Heart left ventricle (tissue), 16 donors: ENCODE results near the gene MNS1. TPM values are rescaled to one million over a fixed set of nuclear protein-coding genes. Genes with fewer than 3 reads are reported as not detected.

Experiments
- ATAC-seq, 4 donors: fragments of 200-7000 bp; cut with Tn5 transposase; one replicate each; pipeline ENCODE4 v1.9.1; 2020 to 2022; ENCODE audit warnings: moderate library complexity in 4 of 4, mild to moderate bottlenecking in 3 of 4, moderate number of reproducible peaks in 1 of 4
- DNase-seq, 5 donors: peaks; one replicate each; pipeline ENCODE4 v3.0.0-alpha.2; 2020
- H3K27ac ChIP-seq, 12 donors: fragments of 200-600 bp; sonication (generic) in 4 of 12; one replicate each; pipeline versions ENCODE4 v1.5.0 to v1.8.0; 2016 to 2022; ENCODE audit warnings: mild to moderate bottlenecking in 2 of 12
- H3K27me3 ChIP-seq, 9 donors: fragments of 200-600 bp; sonication (generic) in 2 of 9; one replicate each; pipeline versions ENCODE4 v1.5.1 to v1.8.0; 2016 to 2022; ENCODE audit warnings: mild to moderate bottlenecking in 3 of 9
- H3K36me3 ChIP-seq, 9 donors: fragments of 200-600 bp; sonication (generic) in 2 of 9; one replicate each; pipeline versions ENCODE4 v1.5.0 to v1.8.0; 2018 to 2022; ENCODE audit warnings: mild to moderate bottlenecking in 2 of 9
- H3K4me1 ChIP-seq, 12 donors: fragments of 200-600 bp; sonication (generic) in 4 of 12; one replicate each; pipeline versions ENCODE4 v1.5.0 to v1.8.0; 2016 to 2022; ENCODE audit warnings: mild to moderate bottlenecking in 3 of 12
- H3K4me3 ChIP-seq, 12 donors: fragments of 200-600 bp; sonication (generic) in 4 of 12; one replicate each; pipeline versions ENCODE4 v1.5.0 to v1.8.0; 2017 to 2022; ENCODE audit warnings: mild to moderate bottlenecking in 9 of 12, moderate library complexity in 4 of 12
- H3K9me3 ChIP-seq, 12 donors: fragments of 200-600 bp; sonication (generic) in 4 of 12; one replicate each; pipeline versions ENCODE4 v1.5.0 to v1.8.0; 2016 to 2022; ENCODE audit warnings: mild to moderate bottlenecking in 1 of 12
- POLR2A ChIP-seq, 2 donors: fragments of 450-650 bp; IDR thresholded peaks; one replicate each; pipeline ENCODE4 v1.6.1; 2017; ENCODE audit warnings: antibody characterized with exemption in 2 of 2, mild to moderate bottlenecking in 2 of 2, moderate library complexity in 2 of 2
- WGBS, 4 donors: extraction: QIAGEN DNeasy Blood & Tissue Kit in 2 of 4; methylation state at CpG; one replicate each; pipeline versions ENCODE4 v1.1.5 to v1.1.7; 2013 to 2018; 5-methylcytosine and 5-hydroxymethylcytosine counted together
- intact Hi-C, 10 donors: fragments of 100-400 bp; cut with DNase I; formaldehyde crosslinking; loops; one replicate each; pipeline versions ENCODE4 v1.11.1 to v1.14.2; 2022
- long read RNA-seq, 3 donors: library from polyadenylated mRNA; unstranded; transcript quantifications; one replicate each; pipeline ENCODE4 v2.0.0, GENCODE V29; 2020 to 2021
- polyA plus RNA-seq, 2 donors: library from polyadenylated mRNA; stranded (reverse); fragments of 200-250 nt; gene quantifications; one replicate each; pipeline ENCODE4 v1.2.3, GENCODE V29; 2013
- total RNA-seq, 9 donors: library from RNA; depleted of rRNA in 2 of 9; stranded (reverse); fragments of >200 nt in 2 of 9; fragmentation: NEBNext Ultra II Directional in 3 of 9; extraction: Animal tissue kit (Norgen Biotek cat#: 25700) in 3 of 9; gene quantifications; one replicate each; pipeline versions ENCODE4 v1.1.0 to v1.2.4, GENCODE V29; 2016 to 2023
- TF ChIP-seq, protein P1 (sequence below), 12 donors: fragments of 200-600 bp; sonication (generic) in 4 of 12; IDR thresholded peaks; one replicate each; pipeline versions ENCODE4 v1.5.0 to v1.8.0; 2018 to 2022; ENCODE audit warnings: antibody characterized with exemption in 12 of 12, mild to moderate bottlenecking in 5 of 12
- donor health status: ischemic (EF 13 %, LVEDD 7.1; RV severe dilation, severe dysfunction).
- donor health status: healthy with polysubstance abuse.
- donor health status: DM: no; HTN: yes; CAD: no.
- donor health status: DM: no; HTN: no; CAD: no.
- donor health status: ischemic (EF 25% LVEDD 6.9; RV normal size, moderate dysfunction).
- donor health status: ischemic (EF 25% LVEDD 5.7; RV mildly dilated, moderate dysfunction).
- donor health status: healthy.
- donor health status: DM: yes; HTN: yes; CAD: no.
- donor health status: ischemic (EF 35%, LVEDD 5.7; RV mildly dilated, moderate dysfunction).
- donor health status: nonischemic (EF 11% LVEDD 7.7; RV severe dilation, severe dysfunction).
- donor health status: DM: yes; HTN: yes; CAD: no.
- donor health status: PGD.
- donor health status: ischemic (EF 29% LVEDD 5.4; RV normal size, mild dysfunction).
- donor health status: nonischemic (EF 23%, LVEDD 6.1; RV moderate dilation, normal function).

MNS1 gene, protein sequence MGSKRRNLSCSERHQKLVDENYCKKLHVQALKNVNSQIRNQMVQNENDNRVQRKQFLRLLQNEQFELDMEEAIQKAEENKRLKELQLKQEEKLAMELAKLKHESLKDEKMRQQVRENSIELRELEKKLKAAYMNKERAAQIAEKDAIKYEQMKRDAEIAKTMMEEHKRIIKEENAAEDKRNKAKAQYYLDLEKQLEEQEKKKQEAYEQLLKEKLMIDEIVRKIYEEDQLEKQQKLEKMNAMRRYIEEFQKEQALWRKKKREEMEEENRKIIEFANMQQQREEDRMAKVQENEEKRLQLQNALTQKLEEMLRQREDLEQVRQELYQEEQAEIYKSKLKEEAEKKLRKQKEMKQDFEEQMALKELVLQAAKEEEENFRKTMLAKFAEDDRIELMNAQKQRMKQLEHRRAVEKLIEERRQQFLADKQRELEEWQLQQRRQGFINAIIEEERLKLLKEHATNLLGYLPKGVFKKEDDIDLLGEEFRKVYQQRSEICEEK
- total RNA-seq: 1 to 10 TPM in 4 of 9 donors, under 1 TPM in 5; 0.30 to 2.6 (median 0.81) TPM
- under 1 TPM; 0.46 to 0.88 TPM for polyA plus RNA-seq
- long read RNA-seq, donor 1: 0 reads
- long read RNA-seq, donor 2: 0 reads
- long read RNA-seq, donor 3: 0 reads

DNA sequence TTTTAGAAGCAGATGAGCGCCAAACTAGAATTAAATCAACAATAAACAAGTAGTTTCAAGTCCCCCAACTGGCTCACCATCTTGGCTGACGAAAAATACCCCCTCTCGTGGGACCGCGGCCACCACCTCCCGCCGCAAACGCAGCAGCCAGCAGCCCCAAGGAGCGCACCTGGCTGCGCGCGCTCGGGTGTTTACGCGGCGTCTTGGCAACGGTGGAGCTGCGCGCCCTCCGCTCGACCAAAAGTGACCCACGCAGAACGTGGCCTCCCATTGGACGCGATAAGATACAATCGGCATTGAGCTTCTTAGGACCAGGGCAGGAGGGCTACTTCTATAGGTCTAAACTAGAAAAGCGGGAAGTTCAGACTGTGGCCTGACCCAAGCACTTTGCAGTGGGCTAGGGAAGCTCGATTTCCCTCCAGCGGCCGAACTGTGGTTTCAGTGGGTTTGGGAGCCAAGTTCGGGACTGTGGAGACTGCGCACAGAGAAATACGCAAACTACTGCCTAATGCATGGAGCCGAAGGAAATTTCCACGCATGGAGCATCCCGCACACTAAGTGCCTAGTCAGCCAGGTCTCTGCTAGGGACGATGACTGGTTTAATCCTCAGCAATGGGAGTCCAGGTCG is at the start of gene MNS1:
MNS1 (minus strand) TSS at position 245 of the 628 bp plus-strand sequence; CDS start at position 80, 165 bp downstream.
- WGBS, 4 donors: 2 to 3% (median 2%) methylated on average over 30 to 38 of the region's 38 CpGs
- peaks cover 0 to 20% (median 0%) of the 10 kb centered on the region in 12 donors for H3K4me1 ChIP-seq
- H3K36me3 ChIP-seq: no peaks in the 10 kb centered on the region
- H3K4me3 ChIP-seq: peak within 1 kb of the TSS; percentile 22 to 78 (median 63)
- no peaks in the 10 kb centered on the region for H3K9me3 ChIP-seq
- peaks cover 0 to 9% (median 0%) of the 10 kb centered on the region in 9 donors for H3K27me3 ChIP-seq
- DNase-seq (peak; percentile 87 to 92 (median 88)), ATAC-seq (peak; percentile 100)
- intact Hi-C loops: no loop called here
- H3K27ac ChIP-seq: no peak within 1 kb of the TSS
- TF ChIP-seq POLR2A (IDR thresholded peaks at IDR 0.05): no peak
- TF ChIP-seq, protein P1, sequence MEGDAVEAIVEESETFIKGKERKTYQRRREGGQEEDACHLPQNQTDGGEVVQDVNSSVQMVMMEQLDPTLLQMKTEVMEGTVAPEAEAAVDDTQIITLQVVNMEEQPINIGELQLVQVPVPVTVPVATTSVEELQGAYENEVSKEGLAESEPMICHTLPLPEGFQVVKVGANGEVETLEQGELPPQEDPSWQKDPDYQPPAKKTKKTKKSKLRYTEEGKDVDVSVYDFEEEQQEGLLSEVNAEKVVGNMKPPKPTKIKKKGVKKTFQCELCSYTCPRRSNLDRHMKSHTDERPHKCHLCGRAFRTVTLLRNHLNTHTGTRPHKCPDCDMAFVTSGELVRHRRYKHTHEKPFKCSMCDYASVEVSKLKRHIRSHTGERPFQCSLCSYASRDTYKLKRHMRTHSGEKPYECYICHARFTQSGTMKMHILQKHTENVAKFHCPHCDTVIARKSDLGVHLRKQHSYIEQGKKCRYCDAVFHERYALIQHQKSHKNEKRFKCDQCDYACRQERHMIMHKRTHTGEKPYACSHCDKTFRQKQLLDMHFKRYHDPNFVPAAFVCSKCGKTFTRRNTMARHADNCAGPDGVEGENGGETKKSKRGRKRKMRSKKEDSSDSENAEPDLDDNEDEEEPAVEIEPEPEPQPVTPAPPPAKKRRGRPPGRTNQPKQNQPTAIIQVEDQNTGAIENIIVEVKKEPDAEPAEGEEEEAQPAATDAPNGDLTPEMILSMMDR (IDR thresholded peaks at IDR 0.05): no peak

DNA sequence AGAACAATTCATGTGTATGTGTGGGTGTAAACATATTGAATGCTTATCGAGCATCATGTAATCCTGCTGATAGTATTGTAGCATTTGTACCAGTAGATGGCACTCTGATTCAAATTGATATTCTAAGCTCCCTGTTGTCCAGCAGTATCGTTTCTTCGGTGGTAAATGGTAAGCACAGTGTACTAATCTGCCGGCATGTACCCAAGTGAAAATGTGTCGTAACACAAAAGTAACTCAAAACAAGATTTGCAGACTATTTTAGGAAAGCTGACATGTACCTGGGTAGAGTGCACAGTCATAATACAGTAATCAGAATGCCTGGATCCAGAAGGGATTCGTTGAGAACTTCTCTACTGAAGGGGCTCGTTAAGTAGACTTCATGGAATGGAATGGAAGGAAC is 31.7 kb upstream of the MNS1 start:
- Histone ChIP-seq H3K4me1 (no peaks in the 10 kb centered on the region), H3K4me3 (no peak overlapping the region), H3K9me3 (no peaks in the 10 kb centered on the region), H3K27ac (no peak overlapping the region), H3K36me3 (no peaks in the 10 kb centered on the region), H3K27me3 (no peaks in the 10 kb centered on the region)
- DNase-seq: no peak
- peak in 3 of 4 donors; percentile 73 to 89 (median 88) for ATAC-seq
- TF ChIP-seq, protein P1 (IDR thresholded peaks at IDR 0.05): peak; percentile 54 to 85 (median 72)
- TF ChIP-seq POLR2A (IDR thresholded peaks at IDR 0.05): no peak
- WGBS, 4 donors: 28 to 31% (median 30%) methylated on average over 7 of the region's 7 CpGs
- intact Hi-C loops: loop anchor here (1.0 to 10.0 kb wide), 13 partner anchors 368 to 1038 kb away; no protein-coding TSS in a partner anchor

DNA sequence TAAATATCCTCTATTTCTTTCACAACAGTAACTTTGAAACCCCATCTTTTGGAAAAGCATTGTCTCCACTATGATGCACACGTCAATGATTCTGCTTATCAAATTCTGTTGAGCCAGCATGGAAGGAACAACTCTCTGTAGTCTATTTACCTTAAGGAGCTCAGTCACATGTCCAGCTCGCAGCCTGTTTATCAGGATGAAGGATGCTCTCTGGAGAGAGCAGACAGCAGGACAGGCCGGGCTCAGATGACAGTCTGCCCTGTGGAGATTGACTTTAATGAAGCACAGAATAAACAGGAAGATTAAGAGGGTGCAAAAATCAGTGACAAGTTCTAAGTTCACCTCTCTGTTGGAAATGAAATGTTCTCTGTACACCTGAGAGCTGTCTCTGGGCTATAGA is 30.6 kb upstream of the MNS1 start:
- no peaks in the 10 kb centered on the region for H3K36me3 ChIP-seq
- 37 to 41% (median 38%) methylated on average over 3 of the region's 3 CpGs for whole genome bisulfite sequencing, 4 donors
- intact Hi-C loops: loop anchor here (2.0 to 10.0 kb wide), 12 partner anchors 369 to 1039 kb away; no protein-coding TSS in a partner anchor

More for the DNA sequence above, 30.6 kb upstream of the MNS1 start:
- ATAC-seq (no peak), DNase-seq (no peak)
- H3K9me3 ChIP-seq: no peaks in the 10 kb centered on the region
- no peaks in the 10 kb centered on the region for H3K27me3 ChIP-seq
- no peaks in the 10 kb centered on the region for H3K4me1 ChIP-seq
- no peak overlapping the region for H3K27ac ChIP-seq
- no peak overlapping the region for H3K4me3 ChIP-seq
- TF ChIP-seq, protein P1 (IDR thresholded peaks at IDR 0.05): no peak
- no peak for TF ChIP-seq POLR2A (IDR thresholded peaks at IDR 0.05)
